HepG2 (cell line): ENCODE results near the gene ASIC2. TPM values are rescaled to one million over a fixed set of nuclear protein-coding genes. Genes with fewer than 3 reads are reported as not detected.

ENCODE experiments used
- ATAC-seq: fragments of 200-7000 bp; cut with Tn5 transposase; 3 replicates; pipeline ENCODE4 v1.9.1; 2020; ENCODE audit warnings: mild to moderate bottlenecking, moderate library complexity
- BruUV-seq: library from RNA; stranded (reverse); fragments of 400-500 nt; replicated peaks from 2 replicates; lab custom pipeline; 2021; lab: Mats Ljungman, UMichigan
- CTCF ChIA-PET: fragments of 300-600 bp; formaldehyde crosslinking; extraction: SDS; loops from one replicate; lab custom pipeline; 2021; ENCODE audit warnings: low total read pairs, inconsistent platforms, low intra/inter-chr PET ratio; lab: Yijun Ruan, JAX
- POLR2A ChIA-PET: fragments of 350-600 bp; sonication (Branson Sonifier 250); formaldehyde crosslinking; loops from one replicate; lab custom pipeline; 2020; ENCODE audit warnings: antibody characterized with exemption, inconsistent platforms; lab: Yijun Ruan, JAX
- DNase-seq: peaks from one replicate; pipeline ENCODE4 v3.0.0-alpha.2; 2015; ENCODE audit warnings: low spot score
- FAIRE-seq: peaks from 3 replicates; lab custom pipeline; 2011; peaks lifted over from hg19 to GRCh38; lab: Jason Lieb, UNC
- H2AFZ ChIP-seq: one replicate; pipeline ENCODE4 v1.6.1; 2011; ENCODE audit warnings: low read length, inconsistent platforms
- H3K27ac ChIP-seq: fragments of 300-600 bp; 3 replicates; pipeline ENCODE4 v1.8.0; 2011; ENCODE audit warnings: mixed run types, mild to moderate bottlenecking, mixed read lengths, low read length, inconsistent platforms; ENCODE audit not compliant: insufficient read depth; ENCODE audit errors: extremely low read length
- H3K27me3 ChIP-seq, 2 experiments: fragments of 200-600 bp in 1 of 2; 2 replicates in 1 of 2; 3 replicates in 1 of 2; pipeline versions ENCODE4 v1.6.0 to v1.8.0; 2011; ENCODE audit warnings: low read length in 2 of 2, mild to moderate bottlenecking in 2 of 2, moderate library complexity in 2 of 2, inconsistent platforms in 1 of 2; ENCODE audit not compliant: insufficient read depth in 2 of 2, control insufficient read depth in 1 of 2
- H3K36me3 ChIP-seq, 2 experiments: fragments of 200-600 bp in 1 of 2; replicated peaks in 1 of 2; 2 replicates in 1 of 2; 3 replicates in 1 of 2; pipeline versions ENCODE4 v1.5.1 to v1.8.0; 2011; ENCODE audit warnings: low read length in 2 of 2, inconsistent platforms in 1 of 2; ENCODE audit not compliant: insufficient read depth in 2 of 2, control insufficient read depth in 1 of 2
- H3K4me1 ChIP-seq: 2 replicates; pipeline ENCODE4 v1.5.1; 2012; ENCODE audit warnings: low read length, inconsistent platforms; ENCODE audit not compliant: insufficient read depth
- H3K4me2 ChIP-seq: 2 replicates; pipeline ENCODE4 v1.6.0; 2011; ENCODE audit warnings: low read depth, low read length, inconsistent platforms
- H3K4me3 ChIP-seq, 3 experiments: fragments of 200-600 bp in 1 of 3; sonication (generic), shearing (Covaris generic) in 1 of 3; replicated peaks in 1 of 3; 2 replicates each; pipeline ENCODE4 v1.5.1; 2011 to 2016; ENCODE audit warnings: low read length in 3 of 3, inconsistent platforms in 2 of 3, low read depth in 2 of 3, mild to moderate bottlenecking in 2 of 3, control low read depth in 1 of 3, mixed read lengths in 1 of 3; ENCODE audit not compliant: insufficient read depth in 1 of 3
- H3K79me2 ChIP-seq: one replicate; pipeline ENCODE4 v1.6.1; 2011; ENCODE audit warnings: low read length, inconsistent platforms; ENCODE audit not compliant: insufficient read depth
- H3K9ac ChIP-seq: 2 replicates; pipeline ENCODE4 v1.6.0; 2011; ENCODE audit warnings: mild to moderate bottlenecking, low read depth, low read length, inconsistent platforms; ENCODE audit not compliant: insufficient read depth
- H3K9me3 ChIP-seq: 2 replicates; pipeline ENCODE4 v1.5.1; 2012; ENCODE audit warnings: mild to moderate bottlenecking, low read length
- H4K20me1 ChIP-seq: 2 replicates; pipeline ENCODE4 v1.6.0; 2011; ENCODE audit warnings: inconsistent platforms, mild to moderate bottlenecking, low read length, moderate library complexity; ENCODE audit not compliant: insufficient read depth
- CCAR2 ChIP-seq: fragments of 200-400 bp; formaldehyde crosslinking; optimal IDR thresholded peaks from 2 replicates; pipeline ENCODE3; 2018; ENCODE audit warnings: low read depth, mild to moderate bottlenecking, low read length, moderate library complexity
- CREBL2 ChIP-seq: sonication (generic); formaldehyde crosslinking; IDR thresholded peaks from 2 replicates; pipeline ENCODE4 v1.8.1; 2023; ENCODE audit warnings: missing genetic modification reagents, mild to moderate bottlenecking, borderline replicate concordance
- DMTF1 ChIP-seq: sonication (generic); formaldehyde crosslinking; IDR thresholded peaks from 2 replicates; pipeline ENCODE4 v1.4.0; 2020; ENCODE audit warnings: mild to moderate bottlenecking, missing genetic modification reagents
- FOSL2 ChIP-seq: sonication (generic); formaldehyde crosslinking; IDR thresholded peaks from 2 replicates; pipeline ENCODE4 v1.4.0; 2020; ENCODE audit warnings: missing genetic modification reagents
- FOXP4 ChIP-seq: sonication (generic); formaldehyde crosslinking; IDR thresholded peaks from 2 replicates; pipeline ENCODE4 v1.4.0; 2020; ENCODE audit warnings: missing genetic modification reagents
- HMG20A ChIP-seq: IDR thresholded peaks from 2 replicates; pipeline ENCODE4 v1.6.1; 2016; ENCODE audit warnings: borderline replicate concordance
- JUND ChIP-seq: sonication (generic); formaldehyde crosslinking; IDR thresholded peaks from 2 replicates; pipeline ENCODE4 v1.8.0; 2022; ENCODE audit warnings: mild to moderate bottlenecking, missing genetic modification reagents
- NCOA2 ChIP-seq: sonication (generic); formaldehyde crosslinking; IDR thresholded peaks from 2 replicates; pipeline ENCODE4 v1.8.0; 2022; ENCODE audit warnings: inconsistent platforms
- NR2F1 ChIP-seq, 2 experiments: fragments of 450-650 bp in 1 of 2; formaldehyde crosslinking in 1 of 2; IDR thresholded peaks; 2 replicates each; pipeline versions ENCODE4 v1.5.0 to v1.6.1; 2016 to 2020; ENCODE audit warnings: mild to moderate bottlenecking in 1 of 2, missing compliant biosample characterization in 1 of 2, missing genetic modification reagents in 1 of 2, moderate library complexity in 1 of 2
- THAP7 ChIP-seq: sonication (generic); formaldehyde crosslinking; IDR thresholded peaks from 2 replicates; pipeline ENCODE4 v1.8.1; 2023; ENCODE audit warnings: mild to moderate bottlenecking, missing genetic modification reagents
- U2AF2 ChIP-seq: fragments of 200-400 bp; formaldehyde crosslinking; IDR thresholded peaks from 2 replicates; pipeline ENCODE4 v1.6.1; 2017; ENCODE audit warnings: low read depth, mild to moderate bottlenecking, low read length
- ZGPAT ChIP-seq: IDR thresholded peaks from 2 replicates; pipeline ENCODE4 v1.6.1; 2016; ENCODE audit warnings: mild to moderate bottlenecking
- ZNF282 ChIP-seq: fragments of 450-650 bp; IDR thresholded peaks from 2 replicates; pipeline ENCODE4 v1.6.1; 2018; ENCODE audit not compliant: partially characterized antibody
- ZNF773 ChIP-seq: sonication (generic); formaldehyde crosslinking; IDR thresholded peaks from 2 replicates; pipeline ENCODE4 v1.4.0; 2020; ENCODE audit warnings: missing genetic modification reagents, borderline replicate concordance
- WGBS: methylation state at CpG from one replicate; pipeline ENCODE4 v1.1.6; 2017; ENCODE audit warnings: low lambda C conversion rate; 5-methylcytosine and 5-hydroxymethylcytosine counted together
- in situ Hi-C: cut with HindIII; loops from 2 replicates; pipeline ENCODE4 v1.10.0; 2017; ENCODE audit warnings: low pct_unique_long_range_greater_than_20kb; ENCODE audit not compliant: extremely low pct_ligation_motif_present
- intact Hi-C: fragments of 100-400 bp; cut with micrococcal nuclease; formaldehyde crosslinking; loops from one replicate; pipeline ENCODE4 v1.10.0; 2022; ENCODE audit not compliant: unreplicated experiment
- polyA plus RNA-seq, 8 experiments: library from polyadenylated mRNA; depleted of rRNA in 3 of 8; stranded (reverse) in 7 of 8; unstranded in 1 of 8; fragments of >200 nt; fragmentation: Illumina TruSeq in 4 of 8; extraction: Trizol in 4 of 8; gene quantifications; 2 replicates each; pipeline versions ENCODE4 v1.2.1 to v1.2.3, GENCODE V29; 2011 to 2016; ENCODE audit warnings: low read depth in 4 of 8, missing spikeins in 1 of 8, mixed read lengths in 1 of 8; ENCODE audit not compliant: insufficient read depth in 1 of 8
- total RNA-seq, 5 experiments: library from RNA; depleted of rRNA; stranded (reverse); fragments of >200 nt; fragmentation: Illumina TruSeq; extraction: Trizol; gene quantifications; 2 replicates each; pipeline ENCODE4 v1.2.3, GENCODE V29; 2016; ENCODE audit warnings: low read depth in 1 of 5

Gene ASIC2
- total and polyA plus RNA-seq, 2 of the 13 experiments (the other 11 are each of a cell fraction or from before 2014, with no cell fraction given): not detected

GRCh38 chr17:33109336-33110072 lies 183.6 kb downstream of the ASIC2 start (continued):
- no peak for TF ChIP-seq ZNF282
- TF ChIP-seq NR2F1 (CRISPR knock-in tag; IDR thresholded peaks at IDR 0.05): no peak

GRCh38 chr17:33106525-33107165 lies 186.4 kb downstream of the ASIC2 start:
- Histone ChIP-seq H4K20me1 (no peaks in the 10 kb centered on the region), H3K36me3 (no peaks in the 10 kb centered on the region), H3K4me1 (no peaks in the 10 kb centered on the region), H3K9me3 (no peaks in the 10 kb centered on the region), H3K27ac (no peak overlapping the region), H2AFZ (no peak overlapping the region), H3K79me2 (no peaks in the 10 kb centered on the region), H3K4me3 (no peak overlapping the region), H3K9ac (no peak overlapping the region), H3K27me3 (no peaks in the 10 kb centered on the region; a peak in 1 of 5 replicates), H3K4me2 (no peak overlapping the region)
- intact Hi-C loops: no loop called here
- ATAC-seq: no peak
- in situ Hi-C loops: no loop called here
- no TSS peak for BruUV-seq
- no peak for FAIRE-seq
- ChIA-PET POLR2A (no interaction called here), CTCF (no interaction called here)
- DNase-seq: no peak
- 22% methylated on average over 6 of the region's 6 CpGs for WGBS
- TF ChIP-seq FOXP4 (CRISPR knock-in tag): no peak
- TF ChIP-seq ZGPAT (CRISPR knock-in tag): no peak
- no peak for TF ChIP-seq THAP7 (CRISPR knock-in tag)
- TF ChIP-seq FOSL2 (CRISPR knock-in tag): no peak
- no peak for TF ChIP-seq HMG20A (CRISPR knock-in tag)
- no peak for TF ChIP-seq U2AF2
- TF ChIP-seq ZNF773: no peak
- no peak for TF ChIP-seq NCOA2 (CRISPR knock-in tag)
- no peak for TF ChIP-seq CREBL2 (CRISPR knock-in tag)
- TF ChIP-seq DMTF1 (CRISPR knock-in tag): no peak
- no peak for TF ChIP-seq JUND (CRISPR knock-in tag)
- no peak for TF ChIP-seq CCAR2
